GM12892 (cell line): ENCODE results near the gene KRTAP5-1.

Experiments used
- POLR2A ChIP-seq: IDR thresholded peaks from 2 replicates; pipeline ENCODE4 v1.6.1; 2011; ENCODE audit warnings: low read depth, low read length, control low read depth
- POLR2AphosphoS5 ChIP-seq: IDR thresholded peaks from 2 replicates; pipeline ENCODE4 v1.6.1; 2011; ENCODE audit warnings: low read depth, low read length, control low read depth

- TF ChIP-seq POLR2AphosphoS5 (no peak), POLR2A (no peak)
Observed at GRCh38 chr11:1565904-1566247, 19.2 kb downstream of the KRTAP5-1 start.
